Activated CD4-positive, CD25-positive, alpha-beta regulatory T cell treated with anti-CD3 and anti-CD28 coated beads, Interleukin-2, amount 50 U/mL, for 24 hours (primary cell): ENCODE data around the gene CFAP299.

ENCODE experiments used
- ATAC-seq, 2 donors: fragments of 150-1000 bp; cut with Tn5 transposase; one replicate each; pipeline ENCODE4 v1.10.0; 2021; ENCODE audit warnings: mild to moderate bottlenecking in 1 of 2, moderate library complexity in 1 of 2

The CFAP299 gene

DNA sequence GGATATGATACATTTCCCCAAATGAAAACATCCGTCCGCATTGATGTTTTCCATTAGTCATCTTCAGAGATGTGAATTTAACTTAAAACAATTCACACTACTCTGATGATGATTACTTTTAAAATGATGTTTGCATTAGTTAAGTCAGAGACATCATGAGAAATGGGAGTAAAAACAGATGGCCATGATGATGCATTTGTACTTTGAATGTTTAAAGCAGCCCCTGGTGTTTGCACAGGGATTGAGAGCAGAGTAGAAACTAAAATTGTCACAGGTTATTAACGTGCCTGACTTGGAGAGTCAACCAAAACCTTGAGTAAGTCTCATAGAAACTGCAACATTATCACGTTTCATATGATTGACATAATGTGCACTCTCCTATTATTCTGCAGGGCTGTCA, 117.2 kb downstream of the CFAP299 start:
- no peak for ATAC-seq

DNA sequence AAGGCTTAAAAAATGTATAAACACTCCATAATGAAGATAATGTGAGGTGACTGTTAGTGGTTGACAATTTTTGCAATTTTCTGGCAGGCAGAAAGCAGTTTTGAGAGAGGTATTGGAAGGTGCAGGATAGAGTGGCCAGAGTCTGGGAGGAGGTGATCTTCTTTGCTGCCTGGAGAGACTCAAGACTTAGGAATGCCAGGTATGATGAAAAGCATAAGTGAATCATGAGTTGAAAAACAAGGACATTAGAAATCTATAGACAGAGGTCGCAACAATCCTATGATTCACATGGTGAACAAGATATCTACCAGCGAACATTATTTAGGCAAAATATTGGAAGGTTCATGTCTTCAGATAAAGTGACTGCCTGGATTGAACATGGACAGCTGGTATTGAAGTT, 118.5 kb downstream of the CFAP299 start:
- ATAC-seq = no peak

DNA sequence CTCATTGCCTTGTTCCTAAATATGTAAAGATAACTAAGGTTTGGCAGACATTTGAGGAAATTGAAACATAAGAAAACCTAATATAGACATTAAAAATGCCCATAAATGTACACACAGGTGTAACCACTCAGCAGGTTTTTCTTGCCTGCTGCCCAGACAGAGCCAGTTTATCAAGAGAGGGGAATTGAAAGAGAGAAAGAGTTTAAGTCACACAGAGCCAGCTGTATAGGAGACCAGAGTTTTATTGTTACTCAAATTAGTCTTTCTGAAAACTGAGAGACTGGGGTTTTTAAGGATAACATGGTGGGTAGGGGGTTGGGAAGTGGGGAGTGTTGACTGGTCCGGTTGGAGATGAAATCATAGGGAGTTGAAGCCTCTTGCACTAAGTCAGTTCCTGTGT, 119.0 kb downstream of the CFAP299 start:
- ATAC-seq = no peak

DNA sequence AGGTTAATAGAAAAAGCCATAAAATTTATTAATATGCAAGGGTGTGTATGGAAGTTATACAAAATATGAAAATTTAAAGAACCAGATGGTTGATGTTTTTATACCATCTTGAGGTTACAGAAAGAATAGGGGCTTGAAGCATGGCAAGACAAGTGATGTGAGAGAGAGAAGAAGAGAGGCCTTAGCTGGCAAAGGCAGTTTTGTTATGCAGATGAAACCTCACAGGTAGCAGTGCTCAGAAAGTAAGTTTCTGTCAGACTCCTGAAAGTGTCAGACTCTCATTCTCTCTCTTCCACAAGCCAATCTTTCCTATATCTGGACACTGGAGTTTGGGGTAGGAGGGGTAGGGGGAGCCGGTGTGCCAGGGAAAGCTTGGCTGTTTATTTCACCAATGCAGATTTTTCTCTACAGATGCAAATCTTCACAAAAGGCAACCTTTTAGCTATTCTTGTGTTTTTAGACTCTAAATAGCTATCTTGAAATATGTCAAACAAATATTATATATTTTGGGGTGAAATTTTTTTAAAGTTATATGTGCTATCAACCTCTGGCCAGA, 124.5 kb downstream of the CFAP299 start:
- ATAC-seq = no peak

DNA sequence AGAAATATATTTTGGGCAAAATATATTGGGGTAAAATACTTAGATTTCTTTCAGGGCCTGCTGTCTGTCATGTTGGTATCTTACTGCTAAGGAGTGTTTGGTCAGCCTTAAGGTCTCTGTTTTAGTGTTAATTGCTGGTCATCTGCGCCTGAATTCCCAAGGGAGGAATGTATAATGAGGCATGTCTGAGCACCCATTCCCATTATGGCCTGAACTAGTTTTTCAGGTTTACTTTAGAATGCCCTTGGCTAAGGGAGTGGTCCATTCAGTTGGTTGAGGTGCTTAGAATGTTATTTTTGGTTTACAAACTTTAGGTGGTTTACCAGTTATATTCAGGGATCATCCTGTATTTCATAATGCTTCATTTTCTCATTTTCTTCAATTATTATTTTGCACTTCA, 125.9 kb downstream of the CFAP299 start:
- ATAC-seq = no peak

DNA sequence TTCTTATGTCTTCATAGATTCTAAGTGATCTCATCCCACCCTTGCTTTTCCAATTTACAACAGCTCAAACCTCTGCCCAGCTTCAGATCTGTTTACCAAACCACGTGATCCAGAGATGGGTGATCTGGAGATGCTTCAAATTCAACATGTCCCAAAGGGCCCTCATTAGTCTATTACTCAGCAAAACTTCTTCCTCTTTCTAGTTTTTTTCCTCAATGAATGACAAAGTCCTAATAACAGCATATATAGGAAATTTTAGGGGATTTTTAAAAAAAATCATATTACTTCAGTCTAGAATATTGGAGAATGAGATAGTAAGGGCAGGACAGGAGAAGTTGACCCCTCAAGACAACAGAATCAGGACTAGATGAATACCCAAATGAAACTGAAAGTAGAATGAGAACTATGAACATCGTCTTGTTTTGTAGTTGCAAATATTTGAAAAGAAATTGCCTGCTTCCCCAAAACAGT, 127.1 kb downstream of the CFAP299 start:
- ATAC-seq = no peak

DNA sequence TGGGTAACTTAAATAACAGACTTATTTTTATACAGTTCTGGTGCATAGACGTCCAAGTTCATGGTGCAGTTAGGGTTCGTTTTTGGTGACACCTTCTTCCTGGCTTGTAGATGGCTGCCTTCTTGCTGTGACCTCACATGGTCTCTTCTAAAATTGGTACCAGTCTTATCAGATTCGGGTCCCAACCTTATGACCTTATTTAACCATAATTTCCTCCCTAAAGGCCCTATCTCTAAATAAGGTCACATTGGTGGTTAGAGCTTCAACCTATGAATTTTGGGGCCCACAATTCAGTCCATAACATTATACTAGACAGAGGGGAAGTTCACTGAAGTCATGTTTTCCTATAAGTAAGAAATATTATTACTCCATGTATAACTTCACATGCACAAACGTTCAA, 128.0 kb downstream of the CFAP299 start:
- ATAC-seq = no peak

DNA sequence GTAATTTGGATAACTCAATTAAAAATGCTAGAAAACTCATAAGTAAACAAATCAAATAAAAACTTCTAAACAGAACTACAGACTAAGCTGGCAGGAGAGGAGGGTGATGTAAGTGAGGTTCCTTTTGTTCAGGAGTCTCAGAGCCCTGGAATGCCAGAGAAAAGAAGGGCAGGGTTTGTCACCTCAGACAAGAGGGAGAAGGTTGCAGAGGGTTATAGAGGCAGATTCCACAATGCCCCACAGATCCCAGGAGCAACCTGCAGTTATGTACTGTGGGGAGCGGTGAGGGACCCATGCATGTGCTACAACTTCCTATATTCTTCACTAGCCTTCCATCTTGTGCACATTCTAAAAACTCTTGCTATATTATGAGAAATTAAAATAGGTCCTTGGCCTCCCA, 129.7 kb downstream of the CFAP299 start:
- ATAC-seq = no peak

DNA sequence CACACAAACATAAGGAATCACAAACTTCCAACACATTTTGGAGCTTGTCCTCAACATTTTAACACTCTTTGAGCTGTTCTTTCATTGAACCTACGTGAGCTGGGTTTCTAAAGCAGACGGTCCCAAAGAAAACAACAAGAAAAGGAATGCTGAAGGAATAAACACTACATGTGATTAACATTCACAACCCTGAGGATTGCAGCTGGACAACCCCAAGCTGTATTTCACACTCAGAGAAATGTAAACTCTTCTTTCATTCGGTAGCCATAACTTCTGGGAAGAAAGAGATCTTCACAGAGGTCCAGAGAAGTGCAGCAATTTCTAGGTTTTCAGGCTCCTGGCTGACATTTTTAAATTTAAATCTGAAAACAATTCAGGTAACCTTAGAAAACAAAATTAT, 130.2 kb downstream of the CFAP299 start:
- ATAC-seq = no peak

DNA sequence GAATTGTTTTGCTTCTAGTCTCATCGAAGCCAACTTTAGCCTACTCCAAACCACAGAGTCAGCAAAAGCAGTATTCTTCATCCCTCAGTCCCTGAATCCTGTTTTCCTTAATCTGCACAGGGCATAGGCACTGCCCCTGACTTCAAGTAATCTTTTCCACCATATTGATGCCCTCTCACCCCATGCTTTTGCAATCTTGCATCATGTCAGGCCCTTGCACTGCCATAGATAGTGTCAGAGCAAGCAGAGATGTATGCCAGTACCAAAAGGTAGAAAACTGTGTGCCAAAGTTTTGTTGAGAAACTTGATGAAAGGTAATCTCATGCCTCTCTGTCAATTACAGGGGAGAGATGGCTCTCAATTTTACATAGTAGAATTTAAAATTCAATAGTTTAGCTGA, 131.1 kb downstream of the CFAP299 start:
- ATAC-seq = no peak

DNA sequence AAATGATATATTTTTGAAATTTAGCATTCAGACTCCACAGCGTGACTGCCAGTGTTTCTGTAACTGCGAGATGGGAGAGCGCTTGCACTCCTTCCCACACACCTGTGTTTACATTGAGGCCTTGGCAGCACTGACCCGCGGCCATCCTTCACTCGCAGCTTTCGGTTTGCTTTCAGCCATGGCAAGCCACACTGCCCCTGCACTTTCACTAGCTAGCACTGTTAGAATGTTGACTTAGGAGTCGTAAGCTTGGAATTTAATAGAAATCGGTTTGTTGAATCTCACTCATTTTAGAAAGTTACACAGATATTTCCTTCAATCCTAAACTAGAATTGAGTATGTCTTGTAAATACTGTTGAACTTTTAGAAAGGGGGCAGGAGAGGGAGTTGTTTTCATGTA, 136.2 kb downstream of the CFAP299 start:
- ATAC-seq = no peak

DNA sequence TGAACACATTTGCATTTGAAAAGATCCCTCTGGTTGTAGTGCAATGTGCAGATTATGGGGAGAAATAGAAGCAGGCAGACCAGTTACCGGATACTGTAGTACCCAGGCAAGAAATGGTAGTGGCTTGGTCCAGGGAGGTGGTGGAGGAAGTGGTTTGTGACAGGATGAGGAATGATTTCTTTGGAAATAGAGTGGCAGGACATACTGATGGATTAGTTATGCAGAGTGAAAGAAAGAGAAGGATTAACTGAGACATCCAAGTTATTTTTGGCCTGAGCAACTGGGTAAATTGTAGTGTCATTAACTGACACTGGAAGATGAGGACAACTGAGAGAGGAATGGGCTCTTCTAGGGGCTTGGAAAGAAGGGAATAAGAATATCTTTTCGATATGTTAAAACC, 139.7 kb downstream of the CFAP299 start:
- no peak for ATAC-seq

DNA sequence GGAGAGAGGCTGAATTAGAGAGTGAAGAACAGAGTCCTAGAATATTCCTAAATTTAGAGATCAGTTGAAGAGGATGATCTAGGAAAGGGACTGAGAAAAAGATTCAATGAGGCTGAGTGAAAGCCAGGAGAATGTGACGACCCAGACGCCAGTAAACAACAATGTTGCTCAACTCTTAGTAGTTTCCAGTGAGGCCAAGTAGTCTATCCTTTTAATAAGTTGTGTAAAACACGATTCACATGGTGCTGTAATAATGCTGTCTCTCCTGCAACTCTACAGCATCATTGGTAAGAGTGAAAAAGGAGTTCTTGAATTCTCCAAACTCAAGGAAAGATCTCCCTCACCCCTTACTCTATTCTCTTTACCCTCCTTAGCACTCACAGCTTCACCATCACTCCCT, 140.3 kb downstream of the CFAP299 start:
- no peak for ATAC-seq

DNA sequence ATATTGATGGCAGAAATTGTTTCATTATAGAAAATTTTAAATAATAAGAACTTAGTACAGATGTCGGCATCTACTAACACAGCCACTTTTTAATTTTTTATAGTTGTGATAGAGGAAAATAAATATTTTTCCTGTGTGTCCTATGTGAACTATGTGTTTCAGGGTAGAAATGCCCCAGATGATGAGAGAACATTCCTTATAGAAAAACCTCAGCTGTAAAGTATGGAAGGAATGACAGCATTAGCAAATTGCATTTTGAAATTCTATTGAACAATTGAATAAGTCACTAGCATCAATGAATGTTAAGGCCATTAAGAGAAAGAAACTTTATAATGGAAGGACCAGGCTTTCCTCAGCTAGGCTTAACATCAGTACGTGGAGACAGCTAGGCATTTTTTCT, 149.2 kb downstream of the CFAP299 start:
- no peak for ATAC-seq

DNA sequence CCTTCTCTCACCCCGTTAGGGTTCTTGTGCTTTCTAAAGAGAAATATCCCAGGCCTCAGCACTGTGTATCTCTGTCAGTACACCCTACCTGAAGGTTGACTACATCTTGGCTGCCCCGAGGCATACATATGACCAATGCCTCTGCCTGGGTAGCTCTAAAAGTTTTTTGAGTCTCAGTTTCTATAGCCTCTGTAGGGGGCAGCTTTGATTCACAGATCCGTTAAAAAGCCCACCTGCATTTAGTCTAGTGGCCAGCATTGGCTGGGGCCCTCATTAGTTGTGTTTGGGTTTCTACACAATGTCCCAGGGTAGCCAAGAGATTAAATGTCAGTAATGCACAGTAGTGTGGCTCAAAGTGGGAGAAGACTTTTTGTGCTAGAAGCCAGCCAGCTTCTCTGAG, 151.1 kb downstream of the CFAP299 start:
- no peak for ATAC-seq

DNA sequence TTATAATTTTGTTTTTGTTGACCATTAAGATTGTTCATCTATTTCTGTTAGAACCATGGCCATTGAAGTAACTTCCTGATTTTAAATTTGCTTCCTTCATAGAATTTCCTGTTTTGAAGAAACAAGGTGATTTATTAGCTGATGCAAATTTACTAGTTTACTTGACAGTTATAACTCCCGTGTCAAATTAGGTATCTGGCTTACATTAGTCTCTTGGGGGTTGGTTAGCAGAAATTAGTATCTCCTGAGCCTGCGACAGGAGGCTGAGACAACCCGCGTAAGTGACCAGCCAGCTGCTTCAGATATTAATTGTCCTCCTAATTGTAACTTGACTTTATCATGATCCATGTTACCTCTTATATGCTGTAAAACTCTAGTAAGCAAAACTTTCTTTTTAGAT, 154.3 kb downstream of the CFAP299 start:
- ATAC-seq = no peak

DNA sequence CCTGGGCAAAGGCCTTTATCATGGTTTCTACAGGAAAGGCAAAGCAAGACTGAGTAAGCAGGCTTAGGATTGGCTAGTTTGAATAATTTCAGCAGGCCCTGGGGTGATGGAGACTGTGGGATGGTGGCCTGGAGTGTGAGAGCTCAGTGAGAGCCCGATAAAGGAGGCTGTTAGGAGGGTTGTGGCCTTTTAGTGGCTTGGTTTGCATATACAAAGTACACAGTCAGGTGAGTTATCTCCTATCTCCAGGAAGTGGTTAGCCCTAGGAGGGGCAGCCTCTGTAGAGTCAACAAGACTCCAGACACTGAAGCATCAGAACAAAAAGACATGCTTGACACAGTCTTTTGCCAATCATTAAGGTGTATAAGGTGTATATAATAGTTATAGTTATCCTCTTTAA, 157.2 kb downstream of the CFAP299 start:
- peak; percentile 93 to 96 for ATAC-seq

DNA sequence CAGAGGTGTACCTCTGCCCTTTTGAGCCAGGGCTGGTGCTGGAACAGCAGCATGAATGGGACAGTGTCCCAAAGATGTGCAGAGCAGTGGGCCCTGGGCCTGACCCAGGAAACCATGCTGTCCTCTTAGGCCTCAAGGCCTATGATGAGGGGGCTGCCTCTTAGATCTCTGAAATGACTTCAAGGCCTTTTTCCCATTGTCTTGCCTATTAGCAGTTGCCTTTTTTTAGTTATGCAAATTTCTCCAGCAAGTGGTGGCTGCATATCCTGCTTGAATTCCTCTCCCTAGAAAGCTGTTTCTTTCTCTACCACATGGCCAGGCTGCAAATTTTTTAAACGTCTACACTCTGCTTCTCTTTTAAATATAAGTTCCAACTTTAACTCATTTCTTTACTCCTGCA, 160.3 kb downstream of the CFAP299 start:
- no peak for ATAC-seq

DNA sequence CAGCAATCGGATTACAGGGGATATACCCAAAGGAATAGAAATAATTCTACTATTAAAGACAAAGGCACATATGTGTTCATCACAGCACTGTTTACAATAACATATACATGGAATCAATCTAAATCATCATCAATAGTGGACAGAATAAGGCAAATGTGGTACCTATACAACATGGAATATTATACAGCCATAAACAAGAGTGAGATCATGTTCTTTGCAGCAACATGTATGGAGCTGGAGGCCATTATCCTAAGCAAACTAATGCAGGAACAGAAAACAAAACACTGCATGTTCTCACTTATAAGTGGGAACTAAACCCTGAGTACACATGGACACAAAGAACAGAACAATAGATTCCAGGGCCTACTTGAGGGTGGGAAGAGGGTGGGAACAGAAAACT, 163.2 kb downstream of the CFAP299 start:
- ATAC-seq = no peak

DNA sequence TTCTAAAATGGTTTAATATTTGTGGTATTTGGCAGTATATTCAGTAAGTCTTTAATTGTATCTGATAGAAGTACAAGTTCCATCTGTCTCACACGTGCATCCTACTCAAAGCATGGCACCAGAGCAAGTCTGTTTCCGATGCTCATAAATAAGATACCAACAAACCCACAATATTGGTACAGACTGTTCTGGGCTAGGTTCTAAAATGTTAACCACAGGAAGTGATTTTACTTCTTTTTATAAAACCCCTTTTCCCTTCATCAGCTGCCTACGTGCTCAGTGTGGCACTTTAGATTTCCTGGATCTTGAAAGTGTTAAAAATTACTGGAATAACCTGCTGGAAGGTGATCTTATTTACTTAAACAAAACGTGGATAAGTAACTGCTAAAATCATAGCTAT, 165.1 kb downstream of the CFAP299 start:
- ATAC-seq = peak; percentile 61 to 62

DNA sequence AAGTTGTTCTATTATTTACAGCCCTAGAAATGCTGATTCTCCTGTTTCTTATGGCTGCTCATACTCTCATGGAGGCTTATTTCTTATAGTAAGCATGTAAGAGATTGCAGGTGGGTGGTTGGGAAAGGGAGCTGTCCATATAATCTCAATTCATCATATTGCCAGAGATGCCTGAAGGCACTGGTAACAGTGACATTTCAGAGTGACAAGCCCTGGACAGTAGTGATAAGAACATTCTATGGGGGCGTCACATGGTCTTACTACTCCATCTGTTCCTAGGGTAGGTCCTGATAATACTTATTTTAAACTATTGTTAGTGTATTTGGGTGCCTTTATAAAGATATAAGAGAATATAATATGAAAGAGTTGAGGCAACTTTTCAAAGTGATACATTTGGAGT, 171.5 kb downstream of the CFAP299 start:
- no peak for ATAC-seq

DNA sequence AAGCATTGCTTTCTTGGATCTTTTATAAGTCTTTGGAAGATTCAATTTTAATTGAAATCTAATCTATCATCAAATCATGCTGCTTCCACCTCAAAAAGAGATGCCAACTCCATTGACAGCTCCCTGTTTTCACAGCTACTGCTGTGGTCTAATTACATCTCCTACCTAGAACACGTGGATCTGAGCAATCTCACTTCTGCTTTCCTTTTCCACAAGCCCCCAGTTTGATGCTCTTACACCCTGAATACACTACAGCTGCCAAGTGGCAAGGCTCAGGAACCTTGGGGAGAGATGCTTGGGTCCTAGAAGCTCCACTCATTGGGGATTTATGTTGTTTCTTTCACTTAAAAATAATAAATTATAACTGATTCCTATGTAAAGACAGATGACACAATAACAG, 172.0 kb downstream of the CFAP299 start:
- no peak for ATAC-seq

DNA sequence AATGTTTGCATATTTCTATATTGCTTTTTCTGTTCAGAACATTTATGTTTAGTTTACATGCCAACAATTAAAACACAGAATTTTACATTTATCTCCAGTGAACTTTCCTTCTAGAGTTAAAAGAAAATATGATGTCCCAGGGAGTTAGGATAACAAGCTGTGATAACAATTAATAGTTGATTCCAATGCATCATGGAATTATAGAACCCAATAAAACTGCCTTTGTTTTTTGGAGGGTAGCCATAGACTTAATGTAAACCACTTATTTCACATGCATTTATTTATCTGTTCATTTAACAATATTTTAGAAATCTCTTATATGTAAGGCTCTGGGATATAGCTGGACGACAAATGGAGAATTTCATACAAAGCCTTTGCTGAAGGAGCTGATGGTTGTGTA, 180.0 kb downstream of the CFAP299 start:
- no peak for ATAC-seq

DNA sequence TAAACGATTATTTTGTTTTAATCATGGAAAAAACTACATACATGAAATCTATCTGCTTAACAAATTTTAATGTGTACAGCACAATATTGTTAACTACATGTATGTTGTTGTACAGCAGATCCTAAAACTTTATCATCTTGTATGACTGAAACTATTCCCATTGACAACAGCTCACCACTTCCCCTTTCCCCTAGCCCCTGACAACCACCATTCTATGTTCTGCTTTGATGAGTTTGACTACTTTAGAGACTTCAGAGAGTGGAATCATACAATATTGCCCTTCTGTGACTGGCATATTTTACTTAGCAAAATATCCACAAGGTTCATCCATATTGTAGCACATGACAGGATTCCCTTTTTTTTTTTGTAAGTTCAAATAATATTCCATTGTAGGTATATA, 185.9 kb downstream of the CFAP299 start:
- no peak for ATAC-seq

DNA sequence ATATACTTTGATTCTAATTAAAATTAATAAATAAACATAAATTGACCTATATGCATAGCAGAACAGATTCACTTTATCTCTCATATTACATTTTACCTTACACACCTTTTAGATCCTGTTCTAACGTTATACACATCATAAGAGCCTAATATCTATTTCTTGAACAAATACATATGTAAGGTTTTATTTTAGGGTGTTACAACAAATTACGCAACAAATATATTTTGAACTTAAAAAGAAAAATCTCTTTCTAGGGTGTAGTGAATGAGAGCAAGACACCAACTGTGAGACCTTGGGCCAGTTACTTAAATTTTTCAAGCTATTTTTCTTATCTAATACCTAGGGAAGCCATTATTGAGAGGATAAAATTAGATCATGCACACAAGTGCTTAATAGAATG, 191.2 kb downstream of the CFAP299 start:
- no peak for ATAC-seq

DNA sequence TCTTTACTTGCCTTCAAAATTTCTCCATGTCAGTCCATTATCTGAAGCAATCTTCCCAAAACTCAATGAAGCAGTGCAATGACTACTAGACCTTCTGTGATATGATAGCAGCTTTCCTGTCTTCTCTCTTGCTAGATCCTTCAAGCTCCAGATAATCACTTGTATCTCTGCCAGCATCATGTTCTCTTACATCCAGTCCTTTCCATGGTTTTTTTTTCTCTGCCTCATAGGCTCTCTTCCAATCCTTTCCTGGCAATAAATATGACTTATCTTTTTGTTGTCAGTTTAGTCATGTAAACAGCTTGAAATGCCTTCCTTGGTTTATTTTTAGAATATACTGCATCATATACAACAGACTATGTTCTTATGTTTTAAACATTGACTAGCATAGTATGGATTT, 193.5 kb downstream of the CFAP299 start:
- ATAC-seq = no peak
